HepG2 (cell line): Measurements from ENCODE around the gene UTP20. TPM values are rescaled to one million over a fixed set of nuclear protein-coding genes. Genes with fewer than 3 reads are reported as not detected.
A peak's percentile ranks its signal among the peaks of the same experiment; 100 is the strongest.

ENCODE experiments used
- ATAC-seq: fragments of 200-7000 bp; cut with Tn5 transposase; 3 replicates; pipeline ENCODE4 v1.9.1; 2020; ENCODE audit warnings: mild to moderate bottlenecking, moderate library complexity
- BruUV-seq: library from RNA; stranded (reverse); fragments of 400-500 nt; replicated peaks from 2 replicates; lab custom pipeline; 2021; lab: Mats Ljungman, UMichigan
- CTCF ChIA-PET: fragments of 300-600 bp; formaldehyde crosslinking; extraction: SDS; loops from one replicate; lab custom pipeline; 2021; ENCODE audit warnings: low total read pairs, inconsistent platforms, low intra/inter-chr PET ratio; lab: Yijun Ruan, JAX
- POLR2A ChIA-PET: fragments of 350-600 bp; sonication (Branson Sonifier 250); formaldehyde crosslinking; loops from one replicate; lab custom pipeline; 2020; ENCODE audit warnings: antibody characterized with exemption, inconsistent platforms; lab: Yijun Ruan, JAX
- DNase-seq: peaks from one replicate; pipeline ENCODE4 v3.0.0-alpha.2; 2015; ENCODE audit warnings: low spot score
- FAIRE-seq: peaks from 3 replicates; lab custom pipeline; 2011; peaks lifted over from hg19 to GRCh38; lab: Jason Lieb, UNC
- H2AFZ ChIP-seq: one replicate; pipeline ENCODE4 v1.6.1; 2011; ENCODE audit warnings: low read length, inconsistent platforms
- H3K27ac ChIP-seq: fragments of 300-600 bp; 3 replicates; pipeline ENCODE4 v1.8.0; 2011; ENCODE audit warnings: mixed run types, mild to moderate bottlenecking, mixed read lengths, low read length, inconsistent platforms; ENCODE audit not compliant: insufficient read depth; ENCODE audit errors: extremely low read length
- H3K27me3 ChIP-seq, 2 experiments: fragments of 200-600 bp in 1 of 2; 2 replicates in 1 of 2; 3 replicates in 1 of 2; pipeline versions ENCODE4 v1.6.0 to v1.8.0; 2011; ENCODE audit warnings: low read length in 2 of 2, mild to moderate bottlenecking in 2 of 2, moderate library complexity in 2 of 2, inconsistent platforms in 1 of 2; ENCODE audit not compliant: insufficient read depth in 2 of 2, control insufficient read depth in 1 of 2
- H3K36me3 ChIP-seq, 2 experiments: fragments of 200-600 bp in 1 of 2; replicated peaks in 1 of 2; 2 replicates in 1 of 2; 3 replicates in 1 of 2; pipeline versions ENCODE4 v1.5.1 to v1.8.0; 2011; ENCODE audit warnings: low read length in 2 of 2, inconsistent platforms in 1 of 2; ENCODE audit not compliant: insufficient read depth in 2 of 2, control insufficient read depth in 1 of 2
- H3K4me1 ChIP-seq: 2 replicates; pipeline ENCODE4 v1.5.1; 2012; ENCODE audit warnings: low read length, inconsistent platforms; ENCODE audit not compliant: insufficient read depth
- H3K4me2 ChIP-seq: 2 replicates; pipeline ENCODE4 v1.6.0; 2011; ENCODE audit warnings: low read depth, low read length, inconsistent platforms
- H3K4me3 ChIP-seq, 3 experiments: fragments of 200-600 bp in 1 of 3; sonication (generic), shearing (Covaris generic) in 1 of 3; replicated peaks in 1 of 3; 2 replicates each; pipeline ENCODE4 v1.5.1; 2011 to 2016; ENCODE audit warnings: low read length in 3 of 3, inconsistent platforms in 2 of 3, low read depth in 2 of 3, mild to moderate bottlenecking in 2 of 3, control low read depth in 1 of 3, mixed read lengths in 1 of 3; ENCODE audit not compliant: insufficient read depth in 1 of 3
- H3K79me2 ChIP-seq: one replicate; pipeline ENCODE4 v1.6.1; 2011; ENCODE audit warnings: low read length, inconsistent platforms; ENCODE audit not compliant: insufficient read depth
- H3K9ac ChIP-seq: 2 replicates; pipeline ENCODE4 v1.6.0; 2011; ENCODE audit warnings: mild to moderate bottlenecking, low read depth, low read length, inconsistent platforms; ENCODE audit not compliant: insufficient read depth
- H3K9me3 ChIP-seq: 2 replicates; pipeline ENCODE4 v1.5.1; 2012; ENCODE audit warnings: mild to moderate bottlenecking, low read length
- H4K20me1 ChIP-seq: 2 replicates; pipeline ENCODE4 v1.6.0; 2011; ENCODE audit warnings: inconsistent platforms, mild to moderate bottlenecking, low read length, moderate library complexity; ENCODE audit not compliant: insufficient read depth
- ERF ChIP-seq: IDR thresholded peaks from 2 replicates; pipeline ENCODE4 v1.6.1; 2018; ENCODE audit warnings: missing biosample characterization, missing genetic modification reagents
- FOXO4 ChIP-seq: sonication (generic); formaldehyde crosslinking; conservative IDR thresholded peaks from 2 replicates; pipeline ENCODE4 v1.8.1; 2023; ENCODE audit warnings: missing genetic modification reagents
- HOXA7 ChIP-seq: sonication (generic); formaldehyde crosslinking; IDR thresholded peaks from 2 replicates; pipeline ENCODE4 v1.8.1; 2022; ENCODE audit warnings: mild to moderate bottlenecking, missing genetic modification reagents, moderate library complexity
- NCOA1 ChIP-seq: sonication (generic); formaldehyde crosslinking; IDR thresholded peaks from 2 replicates; pipeline ENCODE4 v1.9.0; 2021; ENCODE audit warnings: missing genetic modification reagents
- PHF20 ChIP-seq: sonication (generic); formaldehyde crosslinking; IDR thresholded peaks from 2 replicates; pipeline ENCODE4 v1.5.0; 2020; ENCODE audit warnings: mild to moderate bottlenecking, missing genetic modification reagents
- ZIK1 ChIP-seq: sonication (generic); formaldehyde crosslinking; IDR thresholded peaks from 2 replicates; pipeline ENCODE4 v1.5.0; 2020; ENCODE audit warnings: mild to moderate bottlenecking, low read depth, missing genetic modification reagents, borderline replicate concordance
- ZNF256 ChIP-seq: sonication (generic); formaldehyde crosslinking; conservative IDR thresholded peaks from 2 replicates; pipeline ENCODE4 v1.4.0; 2020; ENCODE audit warnings: missing genetic modification reagents
- ZNF546 ChIP-seq: sonication (generic); formaldehyde crosslinking; conservative IDR thresholded peaks from 2 replicates; pipeline ENCODE4 v1.8.1; 2023; ENCODE audit warnings: mild to moderate bottlenecking, missing genetic modification reagents
- ZNF569 ChIP-seq: sonication (generic); formaldehyde crosslinking; IDR thresholded peaks from 2 replicates; pipeline ENCODE4 v1.5.0; 2020; ENCODE audit warnings: mild to moderate bottlenecking, missing genetic modification reagents, moderate library complexity, borderline replicate concordance
- ZNF572 ChIP-seq: sonication (generic); formaldehyde crosslinking; IDR thresholded peaks from 2 replicates; pipeline ENCODE4 v1.5.1; 2020; ENCODE audit warnings: mild to moderate bottlenecking, missing genetic modification reagents
- ZNF598 ChIP-seq: sonication (generic); formaldehyde crosslinking; IDR thresholded peaks from 2 replicates; pipeline ENCODE4 v1.5.1; 2020; ENCODE audit warnings: mild to moderate bottlenecking, missing genetic modification reagents, borderline replicate concordance
- ZNF607 ChIP-seq: sonication (generic); formaldehyde crosslinking; IDR thresholded peaks from 2 replicates; pipeline ENCODE4 v1.5.1; 2020; ENCODE audit warnings: missing genetic modification reagents, mild to moderate bottlenecking, borderline replicate concordance
- ZNF766 ChIP-seq: sonication (generic); formaldehyde crosslinking; IDR thresholded peaks from 2 replicates; pipeline ENCODE4 v1.5.0; 2020; ENCODE audit warnings: missing genetic modification reagents, borderline replicate concordance
- ZNF780A ChIP-seq: sonication (generic); formaldehyde crosslinking; IDR thresholded peaks from 2 replicates; pipeline ENCODE4 v1.8.0; 2022; ENCODE audit warnings: mild to moderate bottlenecking, missing genetic modification reagents, moderate library complexity
- WGBS: methylation state at CpG from one replicate; pipeline ENCODE4 v1.1.6; 2017; ENCODE audit warnings: low lambda C conversion rate; 5-methylcytosine and 5-hydroxymethylcytosine counted together
- in situ Hi-C: cut with HindIII; loops from 2 replicates; pipeline ENCODE4 v1.10.0; 2017; ENCODE audit warnings: low pct_unique_long_range_greater_than_20kb; ENCODE audit not compliant: extremely low pct_ligation_motif_present
- intact Hi-C: fragments of 100-400 bp; cut with micrococcal nuclease; formaldehyde crosslinking; loops from one replicate; pipeline ENCODE4 v1.10.0; 2022; ENCODE audit not compliant: unreplicated experiment
- polyA plus RNA-seq, 8 experiments: library from polyadenylated mRNA; depleted of rRNA in 3 of 8; stranded (reverse) in 7 of 8; unstranded in 1 of 8; fragments of >200 nt; fragmentation: Illumina TruSeq in 4 of 8; extraction: Trizol in 4 of 8; gene quantifications; 2 replicates each; pipeline versions ENCODE4 v1.2.1 to v1.2.3, GENCODE V29; 2011 to 2016; ENCODE audit warnings: low read depth in 4 of 8, missing spikeins in 1 of 8, mixed read lengths in 1 of 8; ENCODE audit not compliant: insufficient read depth in 1 of 8
- total RNA-seq, 5 experiments: library from RNA; depleted of rRNA; stranded (reverse); fragments of >200 nt; fragmentation: Illumina TruSeq; extraction: Trizol; gene quantifications; 2 replicates each; pipeline ENCODE4 v1.2.3, GENCODE V29; 2016; ENCODE audit warnings: low read depth in 1 of 5
- TF ChIP-seq, protein P1 (sequence below): sonication (generic); formaldehyde crosslinking; IDR thresholded peaks from 2 replicates; pipeline ENCODE4 v1.5.0; 2020; ENCODE audit warnings: missing genetic modification reagents
- TF ChIP-seq, protein P2 (sequence below): sonication (generic); formaldehyde crosslinking; IDR thresholded peaks from 2 replicates; pipeline ENCODE4 v1.4.0; 2020; ENCODE audit warnings: missing genetic modification reagents, borderline replicate concordance
- TF ChIP-seq, protein P3 (sequence below): sonication (generic); formaldehyde crosslinking; IDR thresholded peaks from 2 replicates; pipeline ENCODE4 v1.4.0; 2020; ENCODE audit warnings: missing genetic modification reagents

Gene UTP20
- total and polyA plus RNA-seq, 2 of the 13 experiments (the other 11 are each of a cell fraction or from before 2014, with no cell fraction given) = 9.0 to 38.5 TPM

GRCh38 chr12:101407049-101407435 is 127.1 kb downstream of the UTP20 start:
- intact Hi-C loops (loop anchor here (5.0 kb wide), 1 partner anchor 425 kb away; the partner anchor contains the start of gene GNPTAB), in situ Hi-C loops (loop anchor here (25.0 kb wide), 1 partner anchor 355 kb away; no protein-coding TSS in a partner anchor)
- TF ChIP-seq ZNF256 (CRISPR knock-in tag) (no peak), PHF20 (CRISPR knock-in tag) (no peak), ZNF546 (CRISPR knock-in tag) (no peak), NCOA1 (CRISPR knock-in tag) (0 out of 2 replicates have a peak, but pooled peaks have one; percentile 6), ZNF569 (CRISPR knock-in tag) (no peak), ZNF780A (0 out of 2 replicates have a peak, but pooled peaks have one; percentile 12), ZIK1 (CRISPR knock-in tag) (no peak), ZNF607 (CRISPR knock-in tag) (no peak), ZNF598 (CRISPR knock-in tag) (peak; percentile 7; the same call in 1 of the 2 replicates), FOXO4 (CRISPR knock-in tag) (no peak), HOXA7 (CRISPR knock-in tag) (no peak), ZNF766 (peak; percentile 33; the same call in 1 of the 2 replicates), ZNF572 (CRISPR knock-in tag) (no peak), ERF (CRISPR knock-in tag) (no peak)
- TF ChIP-seq, protein P1, sequence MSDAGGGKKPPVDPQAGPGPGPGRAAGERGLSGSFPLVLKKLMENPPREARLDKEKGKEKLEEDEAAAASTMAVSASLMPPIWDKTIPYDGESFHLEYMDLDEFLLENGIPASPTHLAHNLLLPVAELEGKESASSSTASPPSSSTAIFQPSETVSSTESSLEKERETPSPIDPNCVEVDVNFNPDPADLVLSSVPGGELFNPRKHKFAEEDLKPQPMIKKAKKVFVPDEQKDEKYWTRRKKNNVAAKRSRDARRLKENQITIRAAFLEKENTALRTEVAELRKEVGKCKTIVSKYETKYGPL (CRISPR knock-in tag) = no peak
- TF ChIP-seq, protein P2, sequence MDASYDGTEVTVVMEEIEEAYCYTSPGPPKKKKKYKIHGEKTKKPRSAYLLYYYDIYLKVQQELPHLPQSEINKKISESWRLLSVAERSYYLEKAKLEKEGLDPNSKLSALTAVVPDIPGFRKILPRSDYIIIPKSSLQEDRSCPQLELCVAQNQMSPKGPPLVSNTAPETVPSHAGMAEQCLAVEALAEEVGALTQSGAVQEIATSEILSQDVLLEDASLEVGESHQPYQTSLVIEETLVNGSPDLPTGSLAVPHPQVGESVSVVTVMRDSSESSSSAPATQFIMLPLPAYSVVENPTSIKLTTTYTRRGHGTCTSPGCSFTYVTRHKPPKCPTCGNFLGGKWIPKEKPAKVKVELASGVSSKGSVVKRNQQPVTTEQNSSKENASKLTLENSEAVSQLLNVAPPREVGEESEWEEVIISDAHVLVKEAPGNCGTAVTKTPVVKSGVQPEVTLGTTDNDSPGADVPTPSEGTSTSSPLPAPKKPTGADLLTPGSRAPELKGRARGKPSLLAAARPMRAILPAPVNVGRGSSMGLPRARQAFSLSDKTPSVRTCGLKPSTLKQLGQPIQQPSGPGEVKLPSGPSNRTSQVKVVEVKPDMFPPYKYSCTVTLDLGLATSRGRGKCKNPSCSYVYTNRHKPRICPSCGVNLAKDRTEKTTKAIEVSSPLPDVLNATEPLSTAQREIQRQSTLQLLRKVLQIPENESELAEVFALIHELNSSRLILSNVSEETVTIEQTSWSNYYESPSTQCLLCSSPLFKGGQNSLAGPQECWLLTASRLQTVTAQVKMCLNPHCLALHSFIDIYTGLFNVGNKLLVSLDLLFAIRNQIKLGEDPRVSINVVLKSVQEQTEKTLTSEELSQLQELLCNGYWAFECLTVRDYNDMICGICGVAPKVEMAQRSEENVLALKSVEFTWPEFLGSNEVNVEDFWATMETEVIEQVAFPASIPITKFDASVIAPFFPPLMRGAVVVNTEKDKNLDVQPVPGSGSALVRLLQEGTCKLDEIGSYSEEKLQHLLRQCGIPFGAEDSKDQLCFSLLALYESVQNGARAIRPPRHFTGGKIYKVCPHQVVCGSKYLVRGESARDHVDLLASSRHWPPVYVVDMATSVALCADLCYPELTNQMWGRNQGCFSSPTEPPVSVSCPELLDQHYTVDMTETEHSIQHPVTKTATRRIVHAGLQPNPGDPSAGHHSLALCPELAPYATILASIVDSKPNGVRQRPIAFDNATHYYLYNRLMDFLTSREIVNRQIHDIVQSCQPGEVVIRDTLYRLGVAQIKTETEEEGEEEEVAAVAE (CRISPR knock-in tag) = no peak
- TF ChIP-seq, protein P3, sequence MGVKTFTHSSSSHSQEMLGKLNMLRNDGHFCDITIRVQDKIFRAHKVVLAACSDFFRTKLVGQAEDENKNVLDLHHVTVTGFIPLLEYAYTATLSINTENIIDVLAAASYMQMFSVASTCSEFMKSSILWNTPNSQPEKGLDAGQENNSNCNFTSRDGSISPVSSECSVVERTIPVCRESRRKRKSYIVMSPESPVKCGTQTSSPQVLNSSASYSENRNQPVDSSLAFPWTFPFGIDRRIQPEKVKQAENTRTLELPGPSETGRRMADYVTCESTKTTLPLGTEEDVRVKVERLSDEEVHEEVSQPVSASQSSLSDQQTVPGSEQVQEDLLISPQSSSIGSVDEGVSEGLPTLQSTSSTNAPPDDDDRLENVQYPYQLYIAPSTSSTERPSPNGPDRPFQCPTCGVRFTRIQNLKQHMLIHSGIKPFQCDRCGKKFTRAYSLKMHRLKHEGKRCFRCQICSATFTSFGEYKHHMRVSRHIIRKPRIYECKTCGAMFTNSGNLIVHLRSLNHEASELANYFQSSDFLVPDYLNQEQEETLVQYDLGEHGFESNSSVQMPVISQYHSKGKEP = no peak

More at GRCh38 chr12:101407049-101407435, 127.1 kb downstream of the UTP20 start:
- peak; percentile 28 for ATAC-seq
- Histone ChIP-seq H2AFZ (no peak overlapping the region), H3K9me3 (no peaks in the 10 kb centered on the region), H3K4me2 (peak overlapping the region; percentile 80), H3K79me2 (peaks cover 46% of the 10 kb centered on the region), H3K4me1 (peaks cover 26% of the 10 kb centered on the region), H4K20me1 (0 out of 2 replicates have a peak, but pooled peaks cover 3% of the 10 kb centered on the region), H3K27ac (peak overlapping the region; percentile 81), H3K36me3 (peaks cover 0 to 13% of the 10 kb centered on the region in 2 experiments; a peak in 3 of 5 replicates), H3K9ac (peak overlapping the region; percentile 91), H3K4me3 (peak overlapping the region; percentile 71 to 93 (median 91)), H3K27me3 (no peaks in the 10 kb centered on the region; a peak in 1 of 5 replicates)
- ChIA-PET POLR2A (interaction anchor here (0.7 to 1.5 kb wide), 3 partner anchors 9 to 292 kb away, joined by 3 to 5 read pairs (median 4); no protein-coding TSS in a partner anchor), CTCF (no interaction called here)
- peak; percentile 6 for DNase-seq
- WGBS = 1% methylated on average over 18 of the region's 18 CpGs
- no peak for FAIRE-seq
- no TSS peak for BruUV-seq
